Neural progenitor cell (in vitro differentiated cells): ENCODE data around the gene EPHB2. TPM values are rescaled to one million over a fixed set of nuclear protein-coding genes. Genes with fewer than 3 reads are reported as not detected.

Experiments used
- DNase-seq: peaks from one replicate; pipeline ENCODE4 v3.0.0-alpha.2; 2016; ENCODE audit warnings: low spot score
- H2AFZ ChIP-seq: fragments of 200-600 bp; sonication (generic); replicated peaks from 2 replicates; pipeline ENCODE4 v1.6.1; 2016; ENCODE audit warnings: antibody characterized with exemption
- H3F3A ChIP-seq: fragments of 200-600 bp; sonication (generic); 2 replicates; pipeline ENCODE4 v1.6.1; 2016; ENCODE audit warnings: antibody characterized with exemption, low read depth
- H3K27ac ChIP-seq: fragments of 200-600 bp; sonication (generic); 2 replicates; pipeline ENCODE4 v1.5.1; 2016; ENCODE audit warnings: mild to moderate bottlenecking
- H3K27me3 ChIP-seq: fragments of 200-600 bp; sonication (generic); 2 replicates; pipeline ENCODE4 v1.6.1; 2016; ENCODE audit warnings: mild to moderate bottlenecking, moderate library complexity
- H3K36me3 ChIP-seq: fragments of 200-600 bp; sonication (generic); 2 replicates; pipeline ENCODE4 v1.5.1; 2016
- H3K4me1 ChIP-seq: fragments of 200-600 bp; sonication (generic); 2 replicates; pipeline ENCODE4 v1.6.1; 2016; ENCODE audit warnings: mixed run types
- H3K4me2 ChIP-seq: fragments of 200-600 bp; sonication (generic); 2 replicates; pipeline ENCODE4 v1.6.1; 2016
- H3K4me3 ChIP-seq: fragments of 200-600 bp; sonication (generic); 2 replicates; pipeline ENCODE4 v1.5.1; 2016
- H3K79me2 ChIP-seq: fragments of 200-600 bp; sonication (generic); 2 replicates; pipeline ENCODE4 v1.6.1; 2016; ENCODE audit warnings: low read depth
- H3K9ac ChIP-seq: fragments of 200-600 bp; sonication (generic); 2 replicates; pipeline ENCODE4 v1.6.1; 2016
- H3K9me3 ChIP-seq: fragments of 200-600 bp; sonication (generic); 2 replicates; pipeline ENCODE4 v1.5.1; 2016; ENCODE audit warnings: low read depth
- H4K20me1 ChIP-seq: fragments of 200-600 bp; sonication (generic); 2 replicates; pipeline ENCODE4 v1.6.1; 2016; ENCODE audit warnings: low read depth
- H3K27ac Mint-ChIP-seq: 3 replicates; pipeline ENCODE4 v1.8.0; 2021; ENCODE audit warnings: mixed read lengths
- H3K27me3 Mint-ChIP-seq: 2 replicates; pipeline ENCODE4 v1.8.0; 2022; ENCODE audit warnings: low read depth, mild to moderate bottlenecking, inconsistent platforms, moderate library complexity, mixed read lengths; ENCODE audit not compliant: insufficient read depth
- H3K36me3 Mint-ChIP-seq: 3 replicates; pipeline ENCODE4 v1.8.0; 2021; ENCODE audit warnings: mixed read lengths
- H3K4me1 Mint-ChIP-seq: 3 replicates; pipeline ENCODE4 v1.8.0; 2021; ENCODE audit warnings: mixed read lengths
- H3K4me3 Mint-ChIP-seq: 3 replicates; pipeline ENCODE4 v1.8.0; 2021; ENCODE audit warnings: mild to moderate bottlenecking, moderate library complexity, mixed read lengths
- H3K9me3 Mint-ChIP-seq: 3 replicates; pipeline ENCODE4 v1.8.0; 2020; ENCODE audit warnings: mixed read lengths
- CTCF ChIP-seq: fragments of 200-600 bp; sonication (generic); IDR thresholded peaks from 2 replicates; pipeline ENCODE4 v1.5.1; 2017; ENCODE audit warnings: antibody characterized with exemption, mild to moderate bottlenecking
- EZH2 ChIP-seq: fragments of 200-600 bp; sonication (generic); IDR thresholded peaks from 2 replicates; pipeline ENCODE4 v1.6.1; 2017; ENCODE audit warnings: antibody characterized with exemption, mild to moderate bottlenecking, moderate library complexity
- EZH2phosphoT487 ChIP-seq: fragments of 200-600 bp; sonication (generic); IDR thresholded peaks from 2 replicates; pipeline ENCODE4 v1.6.1; 2017; ENCODE audit warnings: antibody characterized with exemption
- total RNA-seq: library from RNA; depleted of rRNA; stranded (reverse); fragments of >200 nt; gene quantifications from 2 replicates; pipeline ENCODE4 v1.2.3, GENCODE V29; 2015; ENCODE audit warnings: low replicate concordance

The EPHB2 gene
- total RNA-seq, 1 donor from 2014 or later = 38.3 TPM

- H4K20me1 ChIP-seq = peaks cover 10% of the 10 kb centered on the region
- no peak for DNase-seq
- Mint-ChIP-seq H3K9me3 (no peaks in the 10 kb centered on the region), H3K4me3 (no peak overlapping the region), H3K36me3 (peaks cover 3% of the 10 kb centered on the region), H3K27ac (no peak overlapping the region), H3K4me1 (peaks cover 42% of the 10 kb centered on the region), H3K27me3 (peaks cover 4% of the 10 kb centered on the region)
- peaks cover 29% of the 10 kb centered on the region for H3K4me1 ChIP-seq
- H3K79me2 ChIP-seq = no peaks in the 10 kb centered on the region
- no peak overlapping the region for H3K27ac ChIP-seq
- H3K4me2 ChIP-seq = no peak overlapping the region
- H3K4me3 ChIP-seq = no peak overlapping the region
- H3K36me3 ChIP-seq = no peaks in the 10 kb centered on the region
- no peak overlapping the region for H3K9ac ChIP-seq
- no peaks in the 10 kb centered on the region for H3K27me3 ChIP-seq
- TF ChIP-seq EZH2phosphoT487 (no peak), CTCF (no peak), EZH2 (no peak)
- no peaks in the 10 kb centered on the region for H3F3A ChIP-seq
- no peak overlapping the region for H2AFZ ChIP-seq
- H3K9me3 ChIP-seq = no peaks in the 10 kb centered on the region
Observed at GRCh38 chr1:22916471-22916820, 205.8 kb downstream of the EPHB2 start.

- Mint-ChIP-seq H3K9me3 (peaks cover 1% of the 10 kb centered on the region), H3K36me3 (peaks cover 3% of the 10 kb centered on the region), H3K4me1 (peaks cover 42% of the 10 kb centered on the region), H3K27ac (peak overlapping the region; percentile 80), H3K4me3 (peak overlapping the region; percentile 13), H3K27me3 (peaks cover 14% of the 10 kb centered on the region)
- Histone ChIP-seq H3F3A (no peaks in the 10 kb centered on the region), H3K4me3 (no peak overlapping the region), H3K9ac (no peak overlapping the region), H2AFZ (no peak overlapping the region), H3K27me3 (no peaks in the 10 kb centered on the region), H3K79me2 (no peaks in the 10 kb centered on the region), H3K9me3 (no peaks in the 10 kb centered on the region), H3K27ac (no peak overlapping the region), H4K20me1 (peaks cover 10% of the 10 kb centered on the region), H3K4me2 (no peak overlapping the region), H3K4me1 (peaks cover 29% of the 10 kb centered on the region), H3K36me3 (no peaks in the 10 kb centered on the region)
- no peak for TF ChIP-seq EZH2phosphoT487
- no peak for TF ChIP-seq CTCF
- no peak for TF ChIP-seq EZH2
- no peak for DNase-seq
Observed at GRCh38 chr1:22917989-22918388, 207.3 kb downstream of the EPHB2 start.

- DNase-seq = no peak
- TF ChIP-seq CTCF = no peak
- TF ChIP-seq EZH2phosphoT487 = no peak
- TF ChIP-seq EZH2 = no peak
Observed at GRCh38 chr1:22918644-22919043, 208.0 kb downstream of the EPHB2 start.

More at GRCh38 chr1:22918644-22919043, 208.0 kb downstream of the EPHB2 start:
- Histone ChIP-seq H2AFZ (no peak overlapping the region), H3K27ac (no peak overlapping the region), H3F3A (no peaks in the 10 kb centered on the region), H3K36me3 (no peaks in the 10 kb centered on the region), H3K9ac (no peak overlapping the region), H3K4me1 (peaks cover 29% of the 10 kb centered on the region), H3K4me2 (no peak overlapping the region), H3K79me2 (no peaks in the 10 kb centered on the region), H3K27me3 (no peaks in the 10 kb centered on the region), H3K9me3 (no peaks in the 10 kb centered on the region), H4K20me1 (peaks cover 10% of the 10 kb centered on the region), H3K4me3 (no peak overlapping the region)
- Mint-ChIP-seq H3K27me3 (peaks cover 15% of the 10 kb centered on the region), H3K36me3 (peaks cover 1% of the 10 kb centered on the region), H3K4me1 (peaks cover 42% of the 10 kb centered on the region), H3K9me3 (peaks cover 3% of the 10 kb centered on the region), H3K4me3 (no peak overlapping the region), H3K27ac (no peak overlapping the region)
